A549 (cell line): ENCODE data around the gene SEC24D. TPM values are rescaled to one million over a fixed set of nuclear protein-coding genes. Genes with fewer than 3 reads are reported as not detected.

Experiments
- ATAC-seq, 2 experiments: fragments of 200-7000 bp in 1 of 2; fragments of >200 bp in 1 of 2; cut with Nextera tagmentation in 1 of 2; cut with Tn5 transposase in 1 of 2; 3 replicates each; pipeline versions ENCODE4 v1.8.0 to v1.9.1; 2018 to 2020; ENCODE audit warnings: mild to moderate bottlenecking in 1 of 2, moderate library complexity in 1 of 2
- CTCF ChIA-PET: fragments of 300-600 bp; sonication (Branson Sonifier 250); formaldehyde crosslinking; extraction: SDS; loops from one replicate; lab custom pipeline; 2021; ENCODE audit warnings: antibody characterized with exemption, inconsistent platforms; lab: Yijun Ruan, JAX
- POLR2A ChIA-PET: fragments of 350-600 bp; formaldehyde crosslinking; extraction: SDS; loops from one replicate; lab custom pipeline; 2021; ENCODE audit warnings: antibody characterized with exemption, inconsistent platforms; lab: Yijun Ruan, JAX
- DNase-seq, 2 experiments: peaks; one replicate each; pipeline versions ENCODE4 v3.0.0 to v3.0.0-alpha.2; 2011 to 2016; ENCODE audit warnings: low read depth in 1 of 2, low spot score in 1 of 2
- FAIRE-seq: peaks from 2 replicates; lab custom pipeline; 2011; peaks lifted over from hg19 to GRCh38; lab: Jason Lieb, UNC
- H3K27ac ChIP-seq, 2 experiments: fragments of >200 bp; sonication (Bioruptor Twin); formaldehyde crosslinking; 3 replicates each; pipeline ENCODE4 v1.5.1; 2016 to 2017
- H3K4me1 ChIP-seq: fragments of >200 bp; sonication (Bioruptor Twin); formaldehyde crosslinking; 3 replicates; pipeline ENCODE4 v1.6.1; 2016
- H3K4me2 ChIP-seq: fragments of >200 bp; sonication (Bioruptor Twin); formaldehyde crosslinking; 3 replicates; pipeline ENCODE4 v1.6.1; 2016
- H3K4me3 ChIP-seq: fragments of >200 bp; sonication (Bioruptor Twin); formaldehyde crosslinking; 3 replicates; pipeline ENCODE4 v1.5.1; 2016
- H3K9me3 ChIP-seq: fragments of >200 bp; sonication (Bioruptor Twin); formaldehyde crosslinking; 3 replicates; pipeline ENCODE4 v1.6.1; 2016
- BHLHE40 ChIP-seq: IDR thresholded peaks from 2 replicates; pipeline ENCODE4 v1.6.1; 2012; ENCODE audit warnings: low read depth, low read length, inconsistent platforms
- CBX8 ChIP-seq: fragments of 200-600 bp; sonication (generic); IDR thresholded peaks from 2 replicates; pipeline ENCODE4 v1.6.1; 2016
- CEBPB ChIP-seq, 2 experiments: fragments of >200 bp in 1 of 2; sonication (Bioruptor Twin) in 1 of 2; formaldehyde crosslinking in 1 of 2; IDR thresholded peaks; 2 replicates each; pipeline ENCODE4 v1.6.1; 2012 to 2016
- E2F6 ChIP-seq: IDR thresholded peaks from 2 replicates; pipeline ENCODE4 v1.6.1; 2012; ENCODE audit warnings: low read depth, borderline replicate concordance
- ELK1 ChIP-seq: fragments of 150-350 bp; IDR thresholded peaks from 2 replicates; pipeline ENCODE4 v1.6.1; 2014; ENCODE audit warnings: low read depth, mild to moderate bottlenecking, low read length
- EP300 ChIP-seq, 2 experiments: fragments of >200 bp; sonication (Bioruptor Twin); formaldehyde crosslinking; IDR thresholded peaks; 2 replicates in 1 of 2; 3 replicates in 1 of 2; pipeline ENCODE4 v1.6.1; 2016 to 2017
- HMGXB4 ChIP-seq: fragments of 250-450 bp; sonication (Bioruptor Pico); IDR thresholded peaks from 2 replicates; pipeline ENCODE4 v1.5.0; 2021; ENCODE audit warnings: mild to moderate bottlenecking, moderate library complexity, borderline replicate concordance
- HOXB5 ChIP-seq: fragments of 250-450 bp; sonication (Bioruptor Pico); IDR thresholded peaks from 2 replicates; pipeline ENCODE4 v1.5.0; 2020; ENCODE audit warnings: mild to moderate bottlenecking, moderate library complexity
- JUN ChIP-seq, 2 experiments: fragments of >200 bp; sonication (Bioruptor Twin); formaldehyde crosslinking; IDR thresholded peaks; 2 replicates in 1 of 2; 3 replicates in 1 of 2; pipeline ENCODE4 v1.6.1; 2016 to 2017
- JUNB ChIP-seq: fragments of >200 bp; sonication (Bioruptor Twin); formaldehyde crosslinking; IDR thresholded peaks from 2 replicates; pipeline ENCODE4 v1.6.1; 2016
- KDM1A ChIP-seq: fragments of 200-600 bp; sonication (generic); IDR thresholded peaks from 2 replicates; pipeline ENCODE4 v1.6.1; 2016; ENCODE audit warnings: low read depth, mild to moderate bottlenecking
- KDM5A ChIP-seq: fragments of 200-600 bp; sonication (generic); IDR thresholded peaks from 2 replicates; pipeline ENCODE4 v1.6.1; 2016; ENCODE audit warnings: antibody characterized with exemption, mild to moderate bottlenecking
- MAFK ChIP-seq: fragments of 450-650 bp; IDR thresholded peaks from 2 replicates; pipeline ENCODE4 v1.6.1; 2014; ENCODE audit not compliant: partially characterized antibody
- MAX ChIP-seq: IDR thresholded peaks from 2 replicates; pipeline ENCODE4 v1.6.1; 2012
- NPAS2 ChIP-seq: fragments of 250-450 bp; sonication (Bioruptor Pico); IDR thresholded peaks from 2 replicates; pipeline ENCODE4 v1.8.0; 2022; ENCODE audit warnings: mild to moderate bottlenecking, moderate library complexity, borderline replicate concordance
- NR3C1 ChIP-seq: fragments of >200 bp; sonication (Bioruptor Twin); formaldehyde crosslinking; IDR thresholded peaks from 3 replicates; pipeline ENCODE4 v1.6.1; 2017
- RARB ChIP-seq: fragments of 250-450 bp; sonication (Bioruptor Pico); IDR thresholded peaks from 2 replicates; pipeline ENCODE4 v1.8.0; 2021; ENCODE audit warnings: mild to moderate bottlenecking, moderate library complexity
- RCOR1 ChIP-seq: fragments of 150-350 bp; IDR thresholded peaks from 2 replicates; pipeline ENCODE4 v1.6.1; 2014; ENCODE audit warnings: antibody characterized with exemption, low read length, low read depth
- REST ChIP-seq: fragments of 200-600 bp; sonication (generic); IDR thresholded peaks from 2 replicates; pipeline ENCODE4 v1.6.1; 2016; ENCODE audit warnings: antibody characterized with exemption, mild to moderate bottlenecking, moderate library complexity
- RFX5 ChIP-seq: fragments of 450-650 bp; IDR thresholded peaks from 2 replicates; pipeline ENCODE4 v1.7.1; 2014; ENCODE audit warnings: antibody characterized with exemption, mild to moderate bottlenecking, moderate library complexity
- SMC3 ChIP-seq: fragments of >200 bp; sonication (Bioruptor Twin); formaldehyde crosslinking; IDR thresholded peaks from 3 replicates; pipeline ENCODE4 v1.6.1; 2018; ENCODE audit warnings: inconsistent platforms
- USF2 ChIP-seq: fragments of 450-650 bp; IDR thresholded peaks from 2 replicates; pipeline ENCODE4 v1.6.1; 2014; ENCODE audit warnings: antibody characterized with exemption
- ZFP36 ChIP-seq: fragments of 450-650 bp; IDR thresholded peaks from 2 replicates; pipeline ENCODE4 v1.6.1; 2014; ENCODE audit warnings: borderline replicate concordance; ENCODE audit not compliant: partially characterized antibody
- WGBS: methylation state at CpG from one replicate; pipeline ENCODE4 v1.1.6; 2017; ENCODE audit errors: missing lambda C conversion rate; 5-methylcytosine and 5-hydroxymethylcytosine counted together
- polyA plus RNA-seq, 4 experiments: library from polyadenylated mRNA; depleted of rRNA in 3 of 4; stranded (reverse); fragments of >200 nt; fragmentation: RNase III in 1 of 4; extraction: RNeasy Plus Mini Kit Qiagen cat#74134 plus additional on column Dnase treatment in 1 of 4; gene quantifications; 2 replicates in 3 of 4; 3 replicates in 1 of 4; pipeline ENCODE4 v1.2.3, GENCODE V29; 2011 to 2017

The SEC24D gene
- polyA plus RNA-seq, 2 of the 4 experiments (the other 2 are of a cell fraction) = 12.8 to 15.6 TPM

- no peak for TF ChIP-seq NR3C1
Observed at GRCh38 chr4:118788911-118789310, 47.0 kb downstream of the SEC24D start (continued).

- no peak for FAIRE-seq
Observed at GRCh38 chr4:118787844-118788380, 48.0 kb downstream of the SEC24D start.

GRCh38 chr4:118784776-118785175, 51.1 kb downstream of the SEC24D start:
- Histone ChIP-seq H3K27ac (no peak overlapping the region), H3K9me3 (no peaks in the 10 kb centered on the region), H3K4me2 (no peak overlapping the region), H3K4me3 (no peak overlapping the region), H3K4me1 (no peaks in the 10 kb centered on the region)
- CTCF ChIA-PET = interaction anchor here (0.8 to 1.1 kb wide), 2 partner anchors 12 to 184 kb away, joined by 3 read pairs; no protein-coding TSS in a partner anchor
- TF ChIP-seq JUN (IDR thresholded peaks at IDR 0.05) (no peak), ELK1 (no peak), RARB (CRISPR knock-in tag) (no peak)
- FAIRE-seq (no peak), ATAC-seq (no peak), DNase-seq (no peak)
- POLR2A ChIA-PET = no interaction called here
- WGBS = 94% methylated on average over 1 of the region's 1 CpG

More at GRCh38 chr4:118787844-118788380, 48.0 kb downstream of the SEC24D start:
- H3K9me3 ChIP-seq = no peaks in the 10 kb centered on the region
- no peak for TF ChIP-seq BHLHE40
- no peak for TF ChIP-seq JUNB
- TF ChIP-seq MAX = no peak
- no peak for TF ChIP-seq HOXB5 (CRISPR knock-in tag)
- TF ChIP-seq SMC3 = no peak
- TF ChIP-seq E2F6 = no peak
- H3K4me1 ChIP-seq = no peaks in the 10 kb centered on the region
- DNase-seq = no peak
- ChIA-PET POLR2A (no interaction called here), CTCF (interaction anchor here (1.5 kb wide), 1 partner anchor 179 kb away, joined by 4 read pairs; no protein-coding TSS in a partner anchor)
- H3K27ac ChIP-seq = no peak overlapping the region
- H3K4me2 ChIP-seq = no peak overlapping the region
- no peak overlapping the region for H3K4me3 ChIP-seq
- WGBS = 94% methylated on average over 1 of the region's 1 CpG
- ATAC-seq = no peak

GRCh38 chr4:118783887-118784286, 52.0 kb downstream of the SEC24D start:
- H3K4me1 ChIP-seq = no peaks in the 10 kb centered on the region
- no peak overlapping the region for H3K4me2 ChIP-seq
- ATAC-seq = no peak
- ChIA-PET POLR2A (no interaction called here), CTCF (interaction anchor here (0.9 to 1.1 kb wide), 3 partner anchors 11 to 183 kb away, joined by 3 read pairs; no protein-coding TSS in a partner anchor)
- DNase-seq = no peak
- no peak for FAIRE-seq
- no peaks in the 10 kb centered on the region for H3K9me3 ChIP-seq
- 93% methylated on average over 5 of the region's 5 CpGs for WGBS
- no peak overlapping the region for H3K27ac ChIP-seq
- TF ChIP-seq RCOR1 = no peak
- TF ChIP-seq NPAS2 (CRISPR knock-in tag) = no peak
- no peak for TF ChIP-seq EP300 (IDR thresholded peaks at IDR 0.05)
- no peak for TF ChIP-seq REST
- TF ChIP-seq HMGXB4 = no peak
- no peak for TF ChIP-seq USF2
- TF ChIP-seq KDM1A = no peak
- no peak for TF ChIP-seq RFX5
- TF ChIP-seq SMC3 = no peak
- TF ChIP-seq ELK1 = no peak
- no peak for TF ChIP-seq CEBPB (IDR thresholded peaks at IDR 0.05)
- TF ChIP-seq MAFK = no peak
- TF ChIP-seq KDM5A = no peak
- no peak for TF ChIP-seq CBX8
- no peak for TF ChIP-seq ZFP36
- no peak overlapping the region for H3K4me3 ChIP-seq
